ENCODE results near the gene ZNF30.

DNA sequence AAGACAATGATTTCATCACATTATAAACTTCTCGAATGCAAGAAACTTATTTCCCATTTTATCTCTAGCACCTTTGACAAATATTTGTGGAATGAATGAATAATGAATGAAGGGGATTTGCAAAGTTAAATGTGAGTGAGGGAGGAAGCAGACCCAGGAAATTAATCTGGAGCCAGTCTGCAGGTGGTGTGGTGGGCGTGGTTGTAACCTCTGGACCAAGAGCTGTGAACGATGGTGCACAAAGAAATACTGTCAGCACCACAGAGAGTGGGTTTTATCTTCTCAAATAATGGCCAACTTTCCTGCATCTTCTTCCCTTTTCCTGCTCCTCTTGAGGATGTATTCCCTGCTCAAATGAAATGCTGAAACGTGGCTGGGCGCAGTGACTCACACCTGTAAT, 48.4 kb downstream of the ZNF30 start:
- TF ChIP-seq POLR2A (IDR thresholded peaks at IDR 0.05), result no peak
- TF ChIP-seq, protein P1, sequence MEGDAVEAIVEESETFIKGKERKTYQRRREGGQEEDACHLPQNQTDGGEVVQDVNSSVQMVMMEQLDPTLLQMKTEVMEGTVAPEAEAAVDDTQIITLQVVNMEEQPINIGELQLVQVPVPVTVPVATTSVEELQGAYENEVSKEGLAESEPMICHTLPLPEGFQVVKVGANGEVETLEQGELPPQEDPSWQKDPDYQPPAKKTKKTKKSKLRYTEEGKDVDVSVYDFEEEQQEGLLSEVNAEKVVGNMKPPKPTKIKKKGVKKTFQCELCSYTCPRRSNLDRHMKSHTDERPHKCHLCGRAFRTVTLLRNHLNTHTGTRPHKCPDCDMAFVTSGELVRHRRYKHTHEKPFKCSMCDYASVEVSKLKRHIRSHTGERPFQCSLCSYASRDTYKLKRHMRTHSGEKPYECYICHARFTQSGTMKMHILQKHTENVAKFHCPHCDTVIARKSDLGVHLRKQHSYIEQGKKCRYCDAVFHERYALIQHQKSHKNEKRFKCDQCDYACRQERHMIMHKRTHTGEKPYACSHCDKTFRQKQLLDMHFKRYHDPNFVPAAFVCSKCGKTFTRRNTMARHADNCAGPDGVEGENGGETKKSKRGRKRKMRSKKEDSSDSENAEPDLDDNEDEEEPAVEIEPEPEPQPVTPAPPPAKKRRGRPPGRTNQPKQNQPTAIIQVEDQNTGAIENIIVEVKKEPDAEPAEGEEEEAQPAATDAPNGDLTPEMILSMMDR (IDR thresholded peaks at IDR 0.05), result no peak

All from testis (tissue), 2 donors.